ENCODE measurements around the gene ZNF408. TPM values are rescaled to one million over a fixed set of nuclear protein-coding genes. Genes with fewer than 3 reads are reported as not detected.

Gene ZNF408
- total RNA-seq, 1 donor from 2014 or later = 14.9 TPM

DNA sequence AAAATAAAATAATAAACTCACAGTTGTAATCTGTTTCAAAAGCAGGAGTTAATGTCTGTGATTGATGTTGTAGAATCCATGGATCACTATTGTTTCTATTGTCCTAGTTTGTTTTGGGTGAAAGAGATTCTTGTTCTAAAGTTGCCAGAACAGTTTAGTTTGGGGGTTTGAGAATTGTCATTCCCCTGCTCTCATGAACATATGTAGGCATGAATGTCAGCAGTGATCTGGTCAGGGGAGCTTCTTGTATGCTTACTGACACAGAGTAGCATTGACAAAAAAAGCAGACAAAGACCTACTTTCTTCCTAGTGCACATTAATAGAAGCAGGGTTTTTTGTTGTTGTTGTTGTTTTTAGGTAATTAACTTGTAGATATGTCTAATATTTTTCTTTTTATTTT lies 39.0 kb upstream of the ZNF408 start:
- Mint-ChIP-seq H3K27ac (no peak overlapping the region), H3K4me3 (no peak overlapping the region)

DNA sequence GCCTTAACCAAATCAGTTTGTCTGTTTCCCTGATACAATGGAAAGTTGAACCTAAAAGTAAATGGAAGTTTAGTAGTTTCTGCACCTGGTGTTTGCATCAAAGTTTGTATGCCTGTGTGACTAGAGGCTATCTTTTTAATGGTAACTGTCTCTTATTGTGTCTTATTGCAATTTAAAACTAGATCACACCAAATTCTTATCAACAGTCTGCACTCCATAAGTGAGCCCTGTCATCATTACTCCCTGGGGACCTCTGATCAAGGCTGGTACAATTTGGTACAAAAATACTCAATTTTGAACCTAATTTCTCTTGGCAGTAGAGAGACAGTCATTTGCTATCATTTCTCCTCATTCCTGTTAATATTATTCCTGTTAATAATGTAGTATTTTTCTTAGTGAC lies 38.5 kb upstream of the ZNF408 start:
- no peaks in the 10 kb centered on the region for H3K9me3 Mint-ChIP-seq
- no peak overlapping the region for H3K4me3 Mint-ChIP-seq
- H3K4me1 Mint-ChIP-seq (ENCODE audit: unreplicated experiment) = peaks cover 18% of the 10 kb centered on the region
- H3K36me3 Mint-ChIP-seq = peaks cover 24% of the 10 kb centered on the region
- TF ChIP-seq, protein P1, sequence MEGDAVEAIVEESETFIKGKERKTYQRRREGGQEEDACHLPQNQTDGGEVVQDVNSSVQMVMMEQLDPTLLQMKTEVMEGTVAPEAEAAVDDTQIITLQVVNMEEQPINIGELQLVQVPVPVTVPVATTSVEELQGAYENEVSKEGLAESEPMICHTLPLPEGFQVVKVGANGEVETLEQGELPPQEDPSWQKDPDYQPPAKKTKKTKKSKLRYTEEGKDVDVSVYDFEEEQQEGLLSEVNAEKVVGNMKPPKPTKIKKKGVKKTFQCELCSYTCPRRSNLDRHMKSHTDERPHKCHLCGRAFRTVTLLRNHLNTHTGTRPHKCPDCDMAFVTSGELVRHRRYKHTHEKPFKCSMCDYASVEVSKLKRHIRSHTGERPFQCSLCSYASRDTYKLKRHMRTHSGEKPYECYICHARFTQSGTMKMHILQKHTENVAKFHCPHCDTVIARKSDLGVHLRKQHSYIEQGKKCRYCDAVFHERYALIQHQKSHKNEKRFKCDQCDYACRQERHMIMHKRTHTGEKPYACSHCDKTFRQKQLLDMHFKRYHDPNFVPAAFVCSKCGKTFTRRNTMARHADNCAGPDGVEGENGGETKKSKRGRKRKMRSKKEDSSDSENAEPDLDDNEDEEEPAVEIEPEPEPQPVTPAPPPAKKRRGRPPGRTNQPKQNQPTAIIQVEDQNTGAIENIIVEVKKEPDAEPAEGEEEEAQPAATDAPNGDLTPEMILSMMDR (conservative IDR thresholded peaks at IDR 0.05) = no peak
- no peaks in the 10 kb centered on the region for H3K27me3 Mint-ChIP-seq
- no peak for DNase-seq (ENCODE audit: extremely low spot score, unreplicated experiment)
- no peak overlapping the region for H3K27ac Mint-ChIP-seq

More for the DNA sequence above, 39.0 kb upstream of the ZNF408 start:
- DNase-seq (ENCODE audit: extremely low spot score, unreplicated experiment) = no peak
- peaks cover 26% of the 10 kb centered on the region for H3K36me3 Mint-ChIP-seq
- peaks cover 13% of the 10 kb centered on the region for H3K4me1 Mint-ChIP-seq (ENCODE audit: unreplicated experiment)
- H3K9me3 Mint-ChIP-seq = no peaks in the 10 kb centered on the region
- no peaks in the 10 kb centered on the region for H3K27me3 Mint-ChIP-seq
- TF ChIP-seq, protein P1 (conservative IDR thresholded peaks at IDR 0.05) = no peak

DNA sequence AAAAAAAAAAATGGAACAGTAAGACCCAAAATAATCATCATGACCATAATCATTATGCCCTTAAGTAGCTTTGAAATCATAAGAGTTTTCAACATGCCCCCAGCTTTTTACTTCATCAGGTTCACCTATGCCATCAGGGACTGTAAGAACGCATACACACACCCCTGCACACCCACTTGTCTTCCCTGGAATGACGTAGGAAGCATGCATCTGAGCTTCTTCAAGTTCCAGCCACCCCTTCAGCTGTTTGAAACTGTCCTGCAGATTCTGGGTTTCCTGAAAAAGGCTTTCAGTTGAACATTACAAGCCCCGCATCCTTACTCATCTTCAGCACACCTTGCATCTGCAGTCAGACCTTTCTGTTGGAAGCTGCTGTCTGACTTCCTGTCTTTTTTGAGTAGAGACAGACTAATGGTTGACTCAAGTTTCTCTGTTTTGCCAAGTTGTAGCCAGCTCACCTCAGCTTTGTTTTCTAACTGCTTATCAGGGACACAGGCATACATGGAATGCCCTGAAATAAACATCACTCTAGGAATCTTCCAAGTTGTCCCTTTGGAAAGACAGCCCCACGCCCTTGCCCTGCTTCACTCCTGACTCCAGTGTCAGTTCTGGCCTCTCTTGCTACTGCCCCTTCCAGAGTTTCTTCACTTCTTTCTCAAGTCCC lies 37.4 kb upstream of the ZNF408 start:
- H3K36me3 Mint-ChIP-seq = peaks cover 28% of the 10 kb centered on the region
- no peak overlapping the region for H3K27ac Mint-ChIP-seq
- TF ChIP-seq, protein P1 (conservative IDR thresholded peaks at IDR 0.05) = no peak
- no peak for DNase-seq (ENCODE audit: extremely low spot score, unreplicated experiment)
- no peak overlapping the region for H3K4me3 Mint-ChIP-seq
- peaks cover 18% of the 10 kb centered on the region for H3K4me1 Mint-ChIP-seq (ENCODE audit: unreplicated experiment)
- H3K9me3 Mint-ChIP-seq = no peaks in the 10 kb centered on the region
- H3K27me3 Mint-ChIP-seq = no peaks in the 10 kb centered on the region

DNA sequence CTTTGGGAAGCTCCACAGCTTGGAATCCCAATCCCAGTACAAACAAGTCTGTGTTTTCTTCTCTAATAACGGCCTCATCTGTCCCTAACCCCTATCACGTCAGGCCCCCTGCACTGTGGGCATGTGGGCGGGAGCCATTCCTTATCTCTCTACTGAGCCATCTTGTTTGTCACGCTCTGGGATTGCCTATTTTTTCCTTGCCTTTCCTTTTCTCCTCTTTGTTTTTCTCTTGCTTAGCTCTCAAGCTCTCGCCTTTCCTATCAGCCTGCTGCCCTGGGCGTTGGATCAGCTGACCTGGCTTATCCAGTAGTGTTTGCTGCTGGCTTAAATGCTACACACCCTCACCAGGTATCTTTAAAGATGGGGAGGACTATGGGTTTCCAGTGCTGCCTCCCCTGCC lies 36.2 kb upstream of the ZNF408 start:
- Mint-ChIP-seq H3K36me3 (peaks cover 26% of the 10 kb centered on the region), H3K4me1 (ENCODE audit: unreplicated experiment) (peaks cover 14% of the 10 kb centered on the region), H3K27me3 (no peaks in the 10 kb centered on the region), H3K4me3 (no peak overlapping the region), H3K9me3 (no peaks in the 10 kb centered on the region), H3K27ac (no peak overlapping the region)
- no peak for DNase-seq (ENCODE audit: extremely low spot score, unreplicated experiment)
- TF ChIP-seq, protein P1 (conservative IDR thresholded peaks at IDR 0.05) = no peak

DNA sequence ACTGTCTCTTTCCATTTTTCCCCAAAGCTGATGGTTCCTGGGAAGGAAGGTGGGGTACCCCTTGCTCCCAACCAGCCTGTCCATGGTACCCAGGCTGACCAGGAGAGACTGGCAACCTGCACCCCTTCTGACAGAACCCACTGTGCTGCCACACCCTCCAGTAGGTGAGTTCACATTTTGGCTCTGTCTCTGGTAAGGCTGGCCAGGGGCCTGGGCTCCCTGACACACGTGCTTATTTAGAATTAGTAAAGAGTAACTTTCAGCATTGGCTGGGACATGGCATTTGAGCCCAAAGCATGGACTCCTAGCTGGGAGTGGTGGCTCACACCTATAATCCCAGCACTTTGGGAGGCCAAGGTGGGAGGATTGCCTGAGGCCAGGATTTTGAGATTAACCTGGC lies 35.5 kb upstream of the ZNF408 start:
- Mint-ChIP-seq H3K36me3 (peaks cover 25% of the 10 kb centered on the region), H3K4me1 (ENCODE audit: unreplicated experiment) (peaks cover 14% of the 10 kb centered on the region), H3K9me3 (no peaks in the 10 kb centered on the region), H3K27me3 (no peaks in the 10 kb centered on the region), H3K27ac (no peak overlapping the region), H3K4me3 (no peak overlapping the region)
- TF ChIP-seq, protein P1 (conservative IDR thresholded peaks at IDR 0.05) = no peak
- DNase-seq (ENCODE audit: extremely low spot score, unreplicated experiment) = no peak

All from type B pancreatic cell (in vitro differentiated cells).